ENCODE measurements around the gene BRD3. TPM values are rescaled to one million over a fixed set of nuclear protein-coding genes. Genes with fewer than 3 reads are reported as not detected.

Gene BRD3
- total RNA-seq, 2 donors from 2014 or later: 50.2 to 51.3 TPM

- DNase-seq: no peak
- Mint-ChIP-seq H3K27ac (no peak overlapping the region), H3K9me3 (no peaks in the 10 kb centered on the region), H3K4me3 (no peak overlapping the region), H3K36me3 (ENCODE audit: insufficient read depth in 2 of 2) (no peaks in the 10 kb centered on the region), H3K4me1 (ENCODE audit: low read depth) (peaks cover 43% of the 10 kb centered on the region), H3K27me3 (ENCODE audit: low read depth) (no peaks in the 10 kb centered on the region)
- ATAC-seq (replicated peaks in 1 of 2): no peak
These were observed 4.7 kb downstream of the BRD3 start for GRCh38 chr9:134063088-134063570.

- no peak for ATAC-seq (replicated peaks in 1 of 2)
- DNase-seq: no peak
- Mint-ChIP-seq H3K27ac (no peak overlapping the region), H3K36me3 (ENCODE audit: insufficient read depth in 2 of 2) (no peaks in the 10 kb centered on the region), H3K4me3 (no peak overlapping the region), H3K9me3 (no peaks in the 10 kb centered on the region), H3K27me3 (ENCODE audit: low read depth) (no peaks in the 10 kb centered on the region), H3K4me1 (ENCODE audit: low read depth) (peaks cover 43% of the 10 kb centered on the region)
These were observed 5.3 kb downstream of the BRD3 start for GRCh38 chr9:134062461-134063087.

- no peak overlapping the region for H3K27ac Mint-ChIP-seq
- ATAC-seq (replicated peaks in 1 of 2): no peak
- no peak for DNase-seq
- H3K4me3 Mint-ChIP-seq: no peak overlapping the region
- no peaks in the 10 kb centered on the region for H3K27me3 Mint-ChIP-seq (ENCODE audit: low read depth)
- no peaks in the 10 kb centered on the region for H3K36me3 Mint-ChIP-seq (ENCODE audit: insufficient read depth in 2 of 2)
- peaks cover 43% of the 10 kb centered on the region for H3K4me1 Mint-ChIP-seq (ENCODE audit: low read depth)
- H3K9me3 Mint-ChIP-seq: no peaks in the 10 kb centered on the region
These were observed 6.0 kb downstream of the BRD3 start for GRCh38 chr9:134061688-134062371.

- ATAC-seq (replicated peaks in 1 of 2) (no peak), DNase-seq (no peak)
- no peaks in the 10 kb centered on the region for H3K9me3 Mint-ChIP-seq
- no peaks in the 10 kb centered on the region for H3K27me3 Mint-ChIP-seq (ENCODE audit: low read depth)
- no peak overlapping the region for H3K27ac Mint-ChIP-seq
- no peak overlapping the region for H3K4me3 Mint-ChIP-seq
- no peaks in the 10 kb centered on the region for H3K36me3 Mint-ChIP-seq (ENCODE audit: insufficient read depth in 2 of 2)
- peaks cover 39% of the 10 kb centered on the region for H3K4me1 Mint-ChIP-seq (ENCODE audit: low read depth)
These were observed 6.7 kb downstream of the BRD3 start for GRCh38 chr9:134061019-134061687.

- Mint-ChIP-seq H3K4me1 (ENCODE audit: low read depth) (peaks cover 33% of the 10 kb centered on the region), H3K27ac (no peak overlapping the region), H3K4me3 (peak overlapping the region in 1 of 2 donors; percentile 31), H3K27me3 (ENCODE audit: low read depth) (no peaks in the 10 kb centered on the region), H3K9me3 (no peaks in the 10 kb centered on the region), H3K36me3 (ENCODE audit: insufficient read depth in 2 of 2) (no peaks in the 10 kb centered on the region)
- ATAC-seq (replicated peaks in 1 of 2) (no peak), DNase-seq (no peak)
These were observed 7.3 kb downstream of the BRD3 start for GRCh38 chr9:134060546-134060945.

- H3K9me3 Mint-ChIP-seq: no peaks in the 10 kb centered on the region
- H3K4me1 Mint-ChIP-seq (ENCODE audit: low read depth): peaks cover 26% of the 10 kb centered on the region
- H3K4me3 Mint-ChIP-seq: no peak overlapping the region
- H3K27me3 Mint-ChIP-seq (ENCODE audit: low read depth): no peaks in the 10 kb centered on the region
- no peak overlapping the region for H3K27ac Mint-ChIP-seq
- no peaks in the 10 kb centered on the region for H3K36me3 Mint-ChIP-seq (ENCODE audit: insufficient read depth in 2 of 2)
- peak; percentile 15 to 17 for DNase-seq
- peak; percentile 56 to 62 for ATAC-seq (replicated peaks in 1 of 2)
These were observed 8.0 kb downstream of the BRD3 start for GRCh38 chr9:134059661-134060395.

GRCh38 chr9:134059188-134059641 is 8.6 kb downstream of the BRD3 start:
- ATAC-seq (replicated peaks in 1 of 2): no peak
- Mint-ChIP-seq H3K9me3 (no peaks in the 10 kb centered on the region), H3K27me3 (ENCODE audit: low read depth) (no peaks in the 10 kb centered on the region), H3K36me3 (ENCODE audit: insufficient read depth in 2 of 2) (no peaks in the 10 kb centered on the region), H3K27ac (no peak overlapping the region), H3K4me3 (no peak overlapping the region), H3K4me1 (ENCODE audit: low read depth) (peaks cover 21% of the 10 kb centered on the region)
- DNase-seq: no peak

GRCh38 chr9:134058716-134059115 is 9.1 kb downstream of the BRD3 start:
- H3K27ac Mint-ChIP-seq: no peak overlapping the region
- no peaks in the 10 kb centered on the region for H3K9me3 Mint-ChIP-seq
- peaks cover 21% of the 10 kb centered on the region for H3K4me1 Mint-ChIP-seq (ENCODE audit: low read depth)
- no peak overlapping the region for H3K4me3 Mint-ChIP-seq
- H3K36me3 Mint-ChIP-seq (ENCODE audit: insufficient read depth in 2 of 2): peaks cover 0 to 2% of the 10 kb centered on the region in 2 donors
- ATAC-seq (replicated peaks in 1 of 2) (no peak), DNase-seq (no peak)
- no peaks in the 10 kb centered on the region for H3K27me3 Mint-ChIP-seq (ENCODE audit: low read depth)

- H3K4me3 Mint-ChIP-seq: no peak overlapping the region
These were observed 9.8 kb downstream of the BRD3 start for GRCh38 chr9:134057751-134058701.

GRCh38 chr9:134057307-134057657 is 10.5 kb downstream of the BRD3 start:
- H3K36me3 Mint-ChIP-seq (ENCODE audit: insufficient read depth in 2 of 2): peaks cover 0 to 2% of the 10 kb centered on the region in 2 donors

More at GRCh38 chr9:134057751-134058701, 9.8 kb downstream of the BRD3 start:
- peaks cover 15% of the 10 kb centered on the region for H3K4me1 Mint-ChIP-seq (ENCODE audit: low read depth)
- DNase-seq (no peak), ATAC-seq (replicated peaks in 1 of 2) (no peak)
- no peaks in the 10 kb centered on the region for H3K9me3 Mint-ChIP-seq
- H3K36me3 Mint-ChIP-seq (ENCODE audit: insufficient read depth in 2 of 2): peaks cover 0 to 2% of the 10 kb centered on the region in 2 donors
- no peaks in the 10 kb centered on the region for H3K27me3 Mint-ChIP-seq (ENCODE audit: low read depth)
- no peak overlapping the region for H3K27ac Mint-ChIP-seq

GRCh38 chr9:134056483-134057306 is 11.1 kb downstream of the BRD3 start:
- Mint-ChIP-seq H3K27ac (no peak overlapping the region), H3K27me3 (ENCODE audit: low read depth) (no peaks in the 10 kb centered on the region), H3K4me3 (no peak overlapping the region), H3K9me3 (no peaks in the 10 kb centered on the region), H3K4me1 (ENCODE audit: low read depth) (peaks cover 10% of the 10 kb centered on the region), H3K36me3 (ENCODE audit: insufficient read depth in 2 of 2) (peaks cover 0 to 2% of the 10 kb centered on the region in 2 donors)
- ATAC-seq (replicated peaks in 1 of 2) (no peak), DNase-seq (no peak)

More at GRCh38 chr9:134057307-134057657, 10.5 kb downstream of the BRD3 start:
- peaks cover 11% of the 10 kb centered on the region for H3K4me1 Mint-ChIP-seq (ENCODE audit: low read depth)
- ATAC-seq (replicated peaks in 1 of 2): no peak
- DNase-seq: no peak
- H3K27me3 Mint-ChIP-seq (ENCODE audit: low read depth): no peaks in the 10 kb centered on the region
- no peaks in the 10 kb centered on the region for H3K9me3 Mint-ChIP-seq
- H3K4me3 Mint-ChIP-seq: no peak overlapping the region
- H3K27ac Mint-ChIP-seq: no peak overlapping the region

Measured in activated T-cell treated with anti-CD3 and anti-CD28 coated beads, Interleukin-2, amount 50 U/mL, for 72 hours (primary cell).